ENCODE data around the gene ZNF598.

The ZNF598 gene

DNA sequence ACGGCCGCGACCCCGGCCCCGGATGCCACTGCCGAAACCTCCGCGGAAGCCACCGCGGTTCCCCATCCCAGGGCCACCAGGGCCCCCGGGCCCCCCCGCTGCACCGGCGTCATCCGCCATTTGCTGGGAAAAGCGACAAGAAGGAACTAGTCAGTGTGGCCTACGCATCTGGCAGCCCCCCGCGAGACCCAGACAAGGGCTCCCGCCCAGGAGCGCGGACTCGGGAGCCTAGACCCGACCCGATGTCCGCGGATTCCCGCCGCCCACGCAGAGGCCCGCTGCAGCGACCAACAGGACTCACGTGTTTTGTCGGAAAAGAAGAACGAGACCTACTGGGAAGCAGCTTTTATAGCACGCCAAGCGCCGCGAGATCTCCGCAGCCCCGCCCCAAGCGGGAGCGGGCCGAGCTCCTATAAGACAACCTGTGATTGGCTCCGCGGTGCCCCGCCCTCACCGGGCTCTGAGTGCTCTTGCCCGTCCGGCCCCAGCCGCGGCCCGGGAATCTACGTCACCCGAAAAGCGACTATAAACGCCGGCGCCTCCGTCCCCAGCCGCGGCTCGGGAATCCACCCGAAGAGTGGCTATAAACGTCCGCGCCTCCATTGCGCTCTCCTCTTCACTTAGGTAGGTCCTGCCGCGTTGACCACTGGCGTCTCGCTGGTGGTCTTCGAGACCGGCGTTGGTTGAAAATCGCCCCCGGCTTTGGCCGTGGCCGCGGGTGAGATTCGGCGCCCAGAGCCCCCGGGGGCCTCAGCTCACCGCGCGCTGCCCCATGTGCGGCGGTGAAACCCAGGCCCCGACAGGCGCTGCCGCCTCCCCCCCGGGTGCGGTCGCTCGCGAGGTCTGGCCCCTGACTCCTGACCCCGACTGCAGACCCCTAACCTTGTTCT lies 44.9 kb downstream of the ZNF598 start, which contains the start of gene RPS2:
Gene RPS2, minus strand, starts transcription at position 321 of the 890 bp plus-strand sequence. Its CDS starts 201 bp downstream, at position 120.
- no peaks in the 10 kb centered on the region; the same call in 1 of the 2 replicates for H3K4me1 ChIP-seq (ENCODE audit: control insufficient read depth, insufficient read depth, low read length)
- ChIA-PET CTCF (interaction anchor here (0.6 to 1.0 kb wide), 2 partner anchors 39 to 153 kb away, joined by 3 read pairs; no protein-coding TSS in a partner anchor), POLR2A (interaction anchor here (0.5 to 2.7 kb wide), 57 partner anchors 9 to 1194 kb away, joined by 3 to 76 read pairs (median 5); partner anchors contain the start of genes E4F1, ECI1, EME2 and FAHD1)
- H3K27ac ChIP-seq (ENCODE audit: extremely low read depth, low read depth, low read length) = peak within 1 kb of the TSS; percentile 100
- peaks cover 0 to 42% of the 10 kb centered on the region in 2 experiments; a peak in 1 of 3 replicates for H3K36me3 ChIP-seq (ENCODE audit: control insufficient read depth in 2 of 2, insufficient read depth in 1 of 2, low read length in 2 of 2)
- H3K9me3 ChIP-seq (ENCODE audit: control insufficient read depth, insufficient read depth, low read depth, low read length) = no peaks in the 10 kb centered on the region
- peak within 1 kb of the TSS; percentile 94 for H3K4me3 ChIP-seq (ENCODE audit: low read depth, low read length)
- TF ChIP-seq, protein P1, sequence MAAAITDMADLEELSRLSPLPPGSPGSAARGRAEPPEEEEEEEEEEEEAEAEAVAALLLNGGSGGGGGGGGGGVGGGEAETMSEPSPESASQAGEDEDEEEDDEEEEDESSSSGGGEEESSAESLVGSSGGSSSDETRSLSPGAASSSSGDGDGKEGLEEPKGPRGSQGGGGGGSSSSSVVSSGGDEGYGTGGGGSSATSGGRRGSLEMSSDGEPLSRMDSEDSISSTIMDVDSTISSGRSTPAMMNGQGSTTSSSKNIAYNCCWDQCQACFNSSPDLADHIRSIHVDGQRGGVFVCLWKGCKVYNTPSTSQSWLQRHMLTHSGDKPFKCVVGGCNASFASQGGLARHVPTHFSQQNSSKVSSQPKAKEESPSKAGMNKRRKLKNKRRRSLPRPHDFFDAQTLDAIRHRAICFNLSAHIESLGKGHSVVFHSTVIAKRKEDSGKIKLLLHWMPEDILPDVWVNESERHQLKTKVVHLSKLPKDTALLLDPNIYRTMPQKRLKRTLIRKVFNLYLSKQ (tag by site-specific recombination; IDR thresholded peaks at IDR 0.05; ENCODE audit: borderline replicate concordance) = no peak
- no peak for TF ChIP-seq ZNF16 (tag by site-specific recombination; IDR thresholded peaks at IDR 0.05; ENCODE audit: low read depth)
- TF ChIP-seq ZNF610 (tag by site-specific recombination; IDR thresholded peaks at IDR 0.05; ENCODE audit: borderline replicate concordance) = 0 out of 2 replicates have a peak, but pooled peaks have one; percentile 41
- TF ChIP-seq ZNF350 (tag by site-specific recombination; IDR thresholded peaks at IDR 0.05) = no peak
- TF ChIP-seq ZNF114 (tag by site-specific recombination; IDR thresholded peaks at IDR 0.05) = no peak
- no peak for TF ChIP-seq ZNF555 (tag by site-specific recombination; conservative IDR thresholded peaks at IDR 0.05)
- no peak for TF ChIP-seq MYNN (tag by site-specific recombination; IDR thresholded peaks at IDR 0.05; ENCODE audit: borderline replicate concordance)
- TF ChIP-seq, protein P2, sequence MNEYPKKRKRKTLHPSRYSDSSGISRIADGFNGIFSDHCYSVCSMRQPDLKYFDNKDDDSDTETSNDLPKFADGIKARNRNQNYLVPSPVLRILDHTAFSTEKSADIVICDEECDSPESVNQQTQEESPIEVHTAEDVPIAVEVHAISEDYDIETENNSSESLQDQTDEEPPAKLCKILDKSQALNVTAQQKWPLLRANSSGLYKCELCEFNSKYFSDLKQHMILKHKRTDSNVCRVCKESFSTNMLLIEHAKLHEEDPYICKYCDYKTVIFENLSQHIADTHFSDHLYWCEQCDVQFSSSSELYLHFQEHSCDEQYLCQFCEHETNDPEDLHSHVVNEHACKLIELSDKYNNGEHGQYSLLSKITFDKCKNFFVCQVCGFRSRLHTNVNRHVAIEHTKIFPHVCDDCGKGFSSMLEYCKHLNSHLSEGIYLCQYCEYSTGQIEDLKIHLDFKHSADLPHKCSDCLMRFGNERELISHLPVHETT (tag by site-specific recombination; IDR thresholded peaks at IDR 0.05) = peak; percentile 71
- TF ChIP-seq ZNF792 (tag by site-specific recombination; IDR thresholded peaks at IDR 0.05) = no peak
- TF ChIP-seq ZNF302 (tag by site-specific recombination; IDR thresholded peaks at IDR 0.05; ENCODE audit: low read depth) = no peak
- no peak for TF ChIP-seq ZFP69B (tag by site-specific recombination; IDR thresholded peaks at IDR 0.05)
- TF ChIP-seq, protein P3, sequence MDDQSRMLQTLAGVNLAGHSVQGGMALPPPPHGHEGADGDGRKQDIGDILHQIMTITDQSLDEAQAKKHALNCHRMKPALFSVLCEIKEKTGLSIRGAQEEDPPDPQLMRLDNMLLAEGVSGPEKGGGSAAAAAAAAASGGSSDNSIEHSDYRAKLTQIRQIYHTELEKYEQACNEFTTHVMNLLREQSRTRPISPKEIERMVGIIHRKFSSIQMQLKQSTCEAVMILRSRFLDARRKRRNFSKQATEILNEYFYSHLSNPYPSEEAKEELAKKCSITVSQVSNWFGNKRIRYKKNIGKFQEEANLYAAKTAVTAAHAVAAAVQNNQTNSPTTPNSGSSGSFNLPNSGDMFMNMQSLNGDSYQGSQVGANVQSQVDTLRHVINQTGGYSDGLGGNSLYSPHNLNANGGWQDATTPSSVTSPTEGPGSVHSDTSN (CRISPR knock-in tag; IDR thresholded peaks at IDR 0.05) = 0 out of 2 replicates have a peak, but pooled peaks have one; percentile 51
- no peak for TF ChIP-seq ZNF138 (tag by site-specific recombination; IDR thresholded peaks at IDR 0.05; ENCODE audit: borderline replicate concordance)
- no peak; the same call in 1 of the 2 replicates for TF ChIP-seq ZNF404 (tag by site-specific recombination; IDR thresholded peaks at IDR 0.05)
- TF ChIP-seq, protein P4, sequence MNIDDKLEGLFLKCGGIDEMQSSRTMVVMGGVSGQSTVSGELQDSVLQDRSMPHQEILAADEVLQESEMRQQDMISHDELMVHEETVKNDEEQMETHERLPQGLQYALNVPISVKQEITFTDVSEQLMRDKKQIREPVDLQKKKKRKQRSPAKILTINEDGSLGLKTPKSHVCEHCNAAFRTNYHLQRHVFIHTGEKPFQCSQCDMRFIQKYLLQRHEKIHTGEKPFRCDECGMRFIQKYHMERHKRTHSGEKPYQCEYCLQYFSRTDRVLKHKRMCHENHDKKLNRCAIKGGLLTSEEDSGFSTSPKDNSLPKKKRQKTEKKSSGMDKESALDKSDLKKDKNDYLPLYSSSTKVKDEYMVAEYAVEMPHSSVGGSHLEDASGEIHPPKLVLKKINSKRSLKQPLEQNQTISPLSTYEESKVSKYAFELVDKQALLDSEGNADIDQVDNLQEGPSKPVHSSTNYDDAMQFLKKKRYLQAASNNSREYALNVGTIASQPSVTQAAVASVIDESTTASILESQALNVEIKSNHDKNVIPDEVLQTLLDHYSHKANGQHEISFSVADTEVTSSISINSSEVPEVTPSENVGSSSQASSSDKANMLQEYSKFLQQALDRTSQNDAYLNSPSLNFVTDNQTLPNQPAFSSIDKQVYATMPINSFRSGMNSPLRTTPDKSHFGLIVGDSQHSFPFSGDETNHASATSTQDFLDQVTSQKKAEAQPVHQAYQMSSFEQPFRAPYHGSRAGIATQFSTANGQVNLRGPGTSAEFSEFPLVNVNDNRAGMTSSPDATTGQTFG (tag by site-specific recombination; IDR thresholded peaks at IDR 0.05; ENCODE audit: borderline replicate concordance) = 0 out of 2 replicates have a peak, but pooled peaks have one; percentile 43
- peak; percentile 59 for TF ChIP-seq GLIS2 (tag by site-specific recombination; IDR thresholded peaks at IDR 0.05)
- TF ChIP-seq ZNF521 (tag by site-specific recombination; IDR thresholded peaks at IDR 0.05) = no peak
- TF ChIP-seq, protein P5, sequence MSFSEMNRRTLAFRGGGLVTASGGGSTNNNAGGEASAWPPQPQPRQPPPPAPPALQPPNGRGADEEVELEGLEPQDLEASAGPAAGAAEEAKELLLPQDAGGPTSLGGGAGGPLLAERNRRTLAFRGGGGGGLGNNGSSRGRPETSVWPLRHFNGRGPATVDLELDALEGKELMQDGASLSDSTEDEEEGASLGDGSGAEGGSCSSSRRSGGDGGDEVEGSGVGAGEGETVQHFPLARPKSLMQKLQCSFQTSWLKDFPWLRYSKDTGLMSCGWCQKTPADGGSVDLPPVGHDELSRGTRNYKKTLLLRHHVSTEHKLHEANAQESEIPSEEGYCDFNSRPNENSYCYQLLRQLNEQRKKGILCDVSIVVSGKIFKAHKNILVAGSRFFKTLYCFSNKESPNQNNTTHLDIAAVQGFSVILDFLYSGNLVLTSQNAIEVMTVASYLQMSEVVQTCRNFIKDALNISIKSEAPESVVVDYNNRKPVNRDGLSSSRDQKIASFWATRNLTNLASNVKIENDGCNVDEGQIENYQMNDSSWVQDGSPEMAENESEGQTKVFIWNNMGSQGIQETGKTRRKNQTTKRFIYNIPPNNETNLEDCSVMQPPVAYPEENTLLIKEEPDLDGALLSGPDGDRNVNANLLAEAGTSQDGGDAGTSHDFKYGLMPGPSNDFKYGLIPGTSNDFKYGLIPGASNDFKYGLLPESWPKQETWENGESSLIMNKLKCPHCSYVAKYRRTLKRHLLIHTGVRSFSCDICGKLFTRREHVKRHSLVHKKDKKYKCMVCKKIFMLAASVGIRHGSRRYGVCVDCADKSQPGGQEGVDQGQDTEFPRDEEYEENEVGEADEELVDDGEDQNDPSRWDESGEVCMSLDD (tag by site-specific recombination; IDR thresholded peaks at IDR 0.05) = no peak
- TF ChIP-seq, protein P6, sequence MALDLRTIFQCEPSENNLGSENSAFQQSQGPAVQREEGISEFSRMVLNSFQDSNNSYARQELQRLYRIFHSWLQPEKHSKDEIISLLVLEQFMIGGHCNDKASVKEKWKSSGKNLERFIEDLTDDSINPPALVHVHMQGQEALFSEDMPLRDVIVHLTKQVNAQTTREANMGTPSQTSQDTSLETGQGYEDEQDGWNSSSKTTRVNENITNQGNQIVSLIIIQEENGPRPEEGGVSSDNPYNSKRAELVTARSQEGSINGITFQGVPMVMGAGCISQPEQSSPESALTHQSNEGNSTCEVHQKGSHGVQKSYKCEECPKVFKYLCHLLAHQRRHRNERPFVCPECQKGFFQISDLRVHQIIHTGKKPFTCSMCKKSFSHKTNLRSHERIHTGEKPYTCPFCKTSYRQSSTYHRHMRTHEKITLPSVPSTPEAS (tag by site-specific recombination; IDR thresholded peaks at IDR 0.05) = 0 out of 2 replicates have a peak, but pooled peaks have one; percentile 41
- TF ChIP-seq ZNF311 (tag by site-specific recombination; IDR thresholded peaks at IDR 0.05; ENCODE audit: borderline replicate concordance) = no peak
- TF ChIP-seq GFI1B (tag by site-specific recombination; IDR thresholded peaks at IDR 0.05) = peak; percentile 62
- 0 out of 2 replicates have a peak, but pooled peaks have one; percentile 21 for TF ChIP-seq KLF7 (tag by site-specific recombination; IDR thresholded peaks at IDR 0.05; ENCODE audit: borderline replicate concordance)
- TF ChIP-seq, protein P7, sequence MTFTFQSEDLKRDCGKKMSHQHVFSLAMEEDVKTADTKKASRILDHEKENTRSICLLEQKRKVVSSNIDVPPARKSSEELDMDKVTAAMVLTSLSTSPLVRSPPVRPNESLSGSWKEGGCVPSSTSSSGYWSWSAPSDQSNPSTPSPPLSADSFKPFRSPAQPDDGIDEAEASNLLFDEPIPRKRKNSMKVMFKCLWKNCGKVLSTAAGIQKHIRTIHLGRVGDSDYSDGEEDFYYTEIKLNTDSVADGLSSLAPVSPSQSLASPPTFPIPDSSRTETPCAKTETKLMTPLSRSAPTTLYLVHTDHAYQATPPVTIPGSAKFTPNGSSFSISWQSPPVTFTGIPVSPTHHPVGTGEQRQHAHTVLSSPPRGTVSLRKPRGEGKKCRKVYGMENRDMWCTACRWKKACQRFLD (tag by site-specific recombination; IDR thresholded peaks at IDR 0.05) = no peak
- TF ChIP-seq ZEB2 (tag by site-specific recombination; IDR thresholded peaks at IDR 0.05) = peak; percentile 95
